Activated naive CD8-positive, alpha-beta T cell (primary cell): ENCODE measurements around the gene CROCC.
"Not testable (repeated sequence)": the region's sequence is repeated elsewhere in the genome, so short reads cannot be mapped to it uniquely, and the experiment has no call there.

Source experiments
- H3K27ac Mint-ChIP-seq: one replicate; pipeline ENCODE4 v1.8.0; 2021; ENCODE audit warnings: mixed read lengths
- H3K27me3 Mint-ChIP-seq: one replicate; pipeline ENCODE4 v1.8.0; 2021; ENCODE audit warnings: mixed read lengths
- H3K36me3 Mint-ChIP-seq: one replicate; pipeline ENCODE4 v1.8.0; 2021; ENCODE audit warnings: mixed read lengths
- H3K4me1 Mint-ChIP-seq: one replicate; pipeline ENCODE4 v1.8.0; 2021; ENCODE audit warnings: low read depth, mixed read lengths
- H3K4me3 Mint-ChIP-seq: one replicate; pipeline ENCODE4 v1.8.0; 2021; ENCODE audit warnings: mild to moderate bottlenecking, mixed read lengths
- H3K9me3 Mint-ChIP-seq: one replicate; pipeline ENCODE4 v1.8.0; 2021; ENCODE audit warnings: low read depth, mixed read lengths

The CROCC gene

GRCh38 chr1:16961297-16962133 lies 39.8 kb downstream of the CROCC start:
- H3K36me3 Mint-ChIP-seq: peaks cover 3% of the 10 kb centered on the region
- peak overlapping the region; percentile 62 for H3K4me3 Mint-ChIP-seq
- no peaks in the 10 kb centered on the region for H3K9me3 Mint-ChIP-seq
- no peak overlapping the region for H3K27ac Mint-ChIP-seq
- peaks cover 7% of the 10 kb centered on the region for H3K4me1 Mint-ChIP-seq
- no peaks in the 10 kb centered on the region for H3K27me3 Mint-ChIP-seq

- H3K4me1 Mint-ChIP-seq, H3K27me3 Mint-ChIP-seq, H3K4me3 Mint-ChIP-seq, H3K9me3 Mint-ChIP-seq, H3K27ac Mint-ChIP-seq, H3K36me3 Mint-ChIP-seq: not testable (repeated sequence)
Observed at GRCh38 chr1:16964169-16964568, 42.4 kb downstream of the CROCC start.

GRCh38 chr1:16965486-16966067 lies 43.8 kb downstream of the CROCC start:
- Mint-ChIP-seq H3K4me1 (peaks cover 3% of the 10 kb centered on the region), H3K9me3 (no peaks in the 10 kb centered on the region), H3K4me3 (no peak overlapping the region), H3K36me3 (peaks cover 3% of the 10 kb centered on the region), H3K27me3 (no peaks in the 10 kb centered on the region), H3K27ac (no peak overlapping the region)

- Mint-ChIP-seq H3K9me3 (no peaks in the 10 kb centered on the region), H3K4me1 (peaks cover 3% of the 10 kb centered on the region), H3K27ac (no peak overlapping the region), H3K4me3 (no peak overlapping the region), H3K27me3 (no peaks in the 10 kb centered on the region), H3K36me3 (peaks cover 3% of the 10 kb centered on the region)
Observed at GRCh38 chr1:16966282-16966681, 44.6 kb downstream of the CROCC start.

GRCh38 chr1:16967095-16967575 lies 45.4 kb downstream of the CROCC start:
- Mint-ChIP-seq H3K36me3 (peaks cover 3% of the 10 kb centered on the region), H3K4me1 (no peaks in the 10 kb centered on the region), H3K4me3 (no peak overlapping the region), H3K27me3 (no peaks in the 10 kb centered on the region), H3K9me3 (no peaks in the 10 kb centered on the region), H3K27ac (no peak overlapping the region)

- Mint-ChIP-seq H3K4me1 (no peaks in the 10 kb centered on the region), H3K27ac (no peak overlapping the region), H3K9me3 (no peaks in the 10 kb centered on the region), H3K4me3 (no peak overlapping the region), H3K27me3 (no peaks in the 10 kb centered on the region), H3K36me3 (peaks cover 3% of the 10 kb centered on the region)
Observed at GRCh38 chr1:16967962-16968361, 46.2 kb downstream of the CROCC start.

- no peaks in the 10 kb centered on the region for H3K4me1 Mint-ChIP-seq
- no peaks in the 10 kb centered on the region for H3K9me3 Mint-ChIP-seq
Observed at GRCh38 chr1:16968372-16968771, 46.6 kb downstream of the CROCC start.

GRCh38 chr1:16969057-16969611 lies 47.4 kb downstream of the CROCC start:
- Mint-ChIP-seq H3K36me3 (peaks cover 3% of the 10 kb centered on the region), H3K4me1 (no peaks in the 10 kb centered on the region), H3K9me3 (no peaks in the 10 kb centered on the region), H3K27ac (no peak overlapping the region), H3K27me3 (no peaks in the 10 kb centered on the region), H3K4me3 (no peak overlapping the region)

More at GRCh38 chr1:16968372-16968771, 46.6 kb downstream of the CROCC start:
- H3K27me3 Mint-ChIP-seq: no peaks in the 10 kb centered on the region
- no peak overlapping the region for H3K27ac Mint-ChIP-seq
- peaks cover 3% of the 10 kb centered on the region for H3K36me3 Mint-ChIP-seq
- no peak overlapping the region for H3K4me3 Mint-ChIP-seq

GRCh38 chr1:16969651-16970050 lies 47.9 kb downstream of the CROCC start:
- no peak overlapping the region for H3K4me3 Mint-ChIP-seq
- H3K36me3 Mint-ChIP-seq: peaks cover 3% of the 10 kb centered on the region
- no peaks in the 10 kb centered on the region for H3K4me1 Mint-ChIP-seq
- H3K27me3 Mint-ChIP-seq: no peaks in the 10 kb centered on the region
- no peak overlapping the region for H3K27ac Mint-ChIP-seq
- H3K9me3 Mint-ChIP-seq: no peaks in the 10 kb centered on the region

- H3K9me3 Mint-ChIP-seq: no peaks in the 10 kb centered on the region
- no peaks in the 10 kb centered on the region for H3K4me1 Mint-ChIP-seq
- peaks cover 1% of the 10 kb centered on the region for H3K36me3 Mint-ChIP-seq
- no peaks in the 10 kb centered on the region for H3K27me3 Mint-ChIP-seq
- H3K27ac Mint-ChIP-seq: no peak overlapping the region
- no peak overlapping the region for H3K4me3 Mint-ChIP-seq
Observed at GRCh38 chr1:16970132-16970910, 48.6 kb downstream of the CROCC start.

GRCh38 chr1:16971341-16972188 lies 49.8 kb downstream of the CROCC start:
- Mint-ChIP-seq H3K36me3 (no peaks in the 10 kb centered on the region), H3K4me1 (no peaks in the 10 kb centered on the region), H3K9me3 (no peaks in the 10 kb centered on the region), H3K27ac (no peak overlapping the region), H3K4me3 (no peak overlapping the region), H3K27me3 (no peaks in the 10 kb centered on the region)

- Mint-ChIP-seq H3K4me3 (no peak overlapping the region), H3K36me3 (no peaks in the 10 kb centered on the region), H3K27me3 (no peaks in the 10 kb centered on the region), H3K4me1 (no peaks in the 10 kb centered on the region), H3K9me3 (no peaks in the 10 kb centered on the region), H3K27ac (no peak overlapping the region)
Observed at GRCh38 chr1:16972189-16972895, 50.6 kb downstream of the CROCC start.

GRCh38 chr1:16973215-16973614 lies 51.5 kb downstream of the CROCC start:
- H3K27ac Mint-ChIP-seq: no peak overlapping the region
- H3K9me3 Mint-ChIP-seq: no peaks in the 10 kb centered on the region
- H3K36me3 Mint-ChIP-seq: no peaks in the 10 kb centered on the region
- H3K4me1 Mint-ChIP-seq: no peaks in the 10 kb centered on the region
- no peak overlapping the region for H3K4me3 Mint-ChIP-seq
- H3K27me3 Mint-ChIP-seq: no peaks in the 10 kb centered on the region

GRCh38 chr1:16975211-16975610 lies 53.5 kb downstream of the CROCC start:
- H3K4me1 Mint-ChIP-seq: no peaks in the 10 kb centered on the region
- no peaks in the 10 kb centered on the region for H3K9me3 Mint-ChIP-seq
- H3K36me3 Mint-ChIP-seq: no peaks in the 10 kb centered on the region
- no peak overlapping the region for H3K4me3 Mint-ChIP-seq
- H3K27ac Mint-ChIP-seq: no peak overlapping the region
- H3K27me3 Mint-ChIP-seq: no peaks in the 10 kb centered on the region
